Measurements from ENCODE around the gene ZNF79. TPM values are rescaled to one million over a fixed set of nuclear protein-coding genes. Genes with fewer than 3 reads are reported as not detected.

The ZNF79 gene
- total and polyA plus RNA-seq, 2 experiments from 2014 or later = 4.2 to 6.9 TPM

- no peaks in the 10 kb centered on the region for H4K20me1 ChIP-seq (ENCODE audit: insufficient read depth)
- no peaks in the 10 kb centered on the region for H3K79me2 ChIP-seq (ENCODE audit: insufficient read depth)
- WGBS, 2 experiments (ENCODE audit: low coverage in 1 of 2, low lambda C conversion rate in 2 of 2, missing lambda C conversion rate in 2 of 2) = 68 to 71% methylated on average over 4 of the region's 4 CpGs
- no peak for DNase-seq
- no peak overlapping the region for H3K4me3 ChIP-seq
- H3K27me3 ChIP-seq (replicated peaks; ENCODE audit: insufficient read depth) = no peaks in the 10 kb centered on the region
- H3K4me2 ChIP-seq (ENCODE audit: unreplicated experiment) = no peak overlapping the region
- no peak overlapping the region for H3K27ac ChIP-seq
- TF ChIP-seq EZH2phosphoT487 (IDR thresholded peaks at IDR 0.05; ENCODE audit: insufficient read depth, low read depth) = no peak
- H3K4me1 ChIP-seq (ENCODE audit: insufficient read depth) = no peaks in the 10 kb centered on the region
- no peak overlapping the region for H2AFZ ChIP-seq
- H3K9me2 ChIP-seq (ENCODE audit: insufficient read depth) = no peaks in the 10 kb centered on the region
- no peaks in the 10 kb centered on the region; the same call in 1 of the 2 replicates for H3K36me3 ChIP-seq (ENCODE audit: low read depth)
- no peaks in the 10 kb centered on the region for H3F3A ChIP-seq (ENCODE audit: insufficient read depth)
- in situ Hi-C loops (cut with MboI) = no loop called here
- H3K9me3 ChIP-seq (ENCODE audit: low read depth) = no peaks in the 10 kb centered on the region
- H3K9ac ChIP-seq = no peak overlapping the region
These were observed 49.8 kb downstream of the ZNF79 start for GRCh38 chr9:127473932-127474331.

DNA sequence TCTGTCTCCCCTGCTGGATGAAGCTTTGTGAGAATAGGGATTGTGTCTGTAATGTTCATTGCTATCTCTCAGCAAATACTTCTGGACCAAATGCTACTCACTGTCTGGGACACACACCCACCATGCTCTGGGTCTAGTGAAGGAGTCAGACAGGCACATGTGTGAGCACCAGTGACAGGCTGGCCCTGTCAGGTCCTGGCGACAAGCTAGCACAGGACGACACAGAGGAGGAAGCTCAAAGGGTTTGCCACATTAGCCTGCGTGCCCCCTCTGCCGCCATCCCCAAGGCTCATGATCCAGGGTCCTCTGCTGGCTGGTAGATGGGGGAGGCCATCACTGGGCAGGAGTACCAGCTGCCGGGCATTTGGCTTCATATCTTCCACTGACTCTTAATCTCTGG is 50.4 kb downstream of the ZNF79 start:
- no peak overlapping the region for H3K4me2 ChIP-seq (ENCODE audit: unreplicated experiment)
- no peak overlapping the region for H3K27ac ChIP-seq
- TF ChIP-seq EZH2phosphoT487 (IDR thresholded peaks at IDR 0.05; ENCODE audit: insufficient read depth, low read depth) = no peak
- TF ChIP-seq EZH2 (IDR thresholded peaks at IDR 0.05; ENCODE audit: insufficient read depth, poor library complexity, severe bottlenecking) = no peak
- no peaks in the 10 kb centered on the region for H3F3A ChIP-seq (ENCODE audit: insufficient read depth)
- 92 to 95% methylated on average over 5 of the region's 5 CpGs for WGBS, 2 experiments (ENCODE audit: low coverage in 1 of 2, low lambda C conversion rate in 2 of 2, missing lambda C conversion rate in 2 of 2)
- H3K4me1 ChIP-seq (ENCODE audit: insufficient read depth) = no peaks in the 10 kb centered on the region
- in situ Hi-C loops (cut with MboI) = no loop called here
- no peaks in the 10 kb centered on the region; the same call in 1 of the 2 replicates for H3K36me3 ChIP-seq (ENCODE audit: low read depth)
- H3K9me2 ChIP-seq (ENCODE audit: insufficient read depth) = no peaks in the 10 kb centered on the region
- H3K9ac ChIP-seq = no peak overlapping the region
- H3K4me3 ChIP-seq = no peak overlapping the region
- H3K79me2 ChIP-seq (ENCODE audit: insufficient read depth) = no peaks in the 10 kb centered on the region
- no peak overlapping the region for H2AFZ ChIP-seq
- no peaks in the 10 kb centered on the region for H3K27me3 ChIP-seq (replicated peaks; ENCODE audit: insufficient read depth)
- H3K9me3 ChIP-seq (ENCODE audit: low read depth) = no peaks in the 10 kb centered on the region
- H4K20me1 ChIP-seq (ENCODE audit: insufficient read depth) = no peaks in the 10 kb centered on the region
- DNase-seq = no peak

DNA sequence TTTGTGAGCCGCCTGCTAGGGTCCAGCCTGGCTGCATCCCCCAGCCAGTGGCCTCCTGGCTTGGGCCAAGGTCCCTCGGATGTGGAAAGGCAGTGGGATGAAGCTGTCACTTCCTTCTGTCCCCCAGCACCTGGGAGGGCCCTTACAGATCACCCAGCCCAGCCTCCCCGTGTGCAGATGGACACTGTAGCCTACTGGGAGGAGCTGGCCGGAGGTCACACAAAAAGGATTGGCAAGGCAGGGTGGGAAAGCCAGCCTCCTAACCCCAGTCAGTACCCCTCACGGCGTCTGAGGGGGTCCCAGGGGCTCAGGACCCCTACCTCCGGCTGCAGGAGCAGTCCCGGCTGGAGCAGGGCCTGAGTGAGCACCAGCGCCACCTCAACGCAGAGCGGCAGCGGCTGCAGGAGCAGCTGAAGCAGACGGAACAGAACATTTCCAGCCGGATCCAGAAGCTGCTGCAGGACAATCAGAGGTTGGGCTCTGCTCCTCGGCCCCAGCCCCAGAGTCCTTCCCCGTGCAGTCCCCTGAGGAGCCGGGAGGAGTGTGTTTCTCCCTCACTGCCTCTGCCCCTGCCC is 55.4 kb downstream of the ZNF79 start:
- H3K4me2 ChIP-seq (ENCODE audit: unreplicated experiment) = no peak overlapping the region
- H3K79me2 ChIP-seq (ENCODE audit: insufficient read depth) = no peaks in the 10 kb centered on the region
- no peak overlapping the region for H2AFZ ChIP-seq
- no peaks in the 10 kb centered on the region for H3K27me3 ChIP-seq (replicated peaks; ENCODE audit: insufficient read depth)
- TF ChIP-seq EZH2phosphoT487 (IDR thresholded peaks at IDR 0.05; ENCODE audit: insufficient read depth, low read depth) = no peak
- TF ChIP-seq EZH2 (IDR thresholded peaks at IDR 0.05; ENCODE audit: insufficient read depth, poor library complexity, severe bottlenecking) = no peak
- H3K9me2 ChIP-seq (ENCODE audit: insufficient read depth) = no peaks in the 10 kb centered on the region
- no peak overlapping the region for H3K9ac ChIP-seq
- no peaks in the 10 kb centered on the region for H4K20me1 ChIP-seq (ENCODE audit: insufficient read depth)
- no peak overlapping the region for H3K27ac ChIP-seq
- H3K4me3 ChIP-seq = no peak overlapping the region
- DNase-seq = no peak
- H3F3A ChIP-seq (ENCODE audit: insufficient read depth) = no peaks in the 10 kb centered on the region
- H3K36me3 ChIP-seq (ENCODE audit: low read depth) = no peaks in the 10 kb centered on the region; the same call in 1 of the 2 replicates
- in situ Hi-C loops (cut with MboI) = no loop called here
- H3K9me3 ChIP-seq (ENCODE audit: low read depth) = no peaks in the 10 kb centered on the region
- no peaks in the 10 kb centered on the region for H3K4me1 ChIP-seq (ENCODE audit: insufficient read depth)
- WGBS, 2 experiments (ENCODE audit: low coverage in 1 of 2, low lambda C conversion rate in 2 of 2, missing lambda C conversion rate in 2 of 2) = 86 to 87% methylated on average over 16 to 17 of the region's 17 CpGs

- in situ Hi-C loops (cut with MboI) = no loop called here
These were observed 58.5 kb downstream of the ZNF79 start for GRCh38 chr9:127482662-127483061.

More at GRCh38 chr9:127482662-127483061, 58.5 kb downstream of the ZNF79 start:
- no peak overlapping the region for H3K4me2 ChIP-seq (ENCODE audit: unreplicated experiment)
- no peak for DNase-seq
- no peak overlapping the region for H2AFZ ChIP-seq
- H3K4me1 ChIP-seq (ENCODE audit: insufficient read depth) = no peaks in the 10 kb centered on the region
- no peaks in the 10 kb centered on the region for H3K9me3 ChIP-seq (ENCODE audit: low read depth)
- no peaks in the 10 kb centered on the region for H3K9me2 ChIP-seq (ENCODE audit: insufficient read depth)
- TF ChIP-seq EZH2 (IDR thresholded peaks at IDR 0.05; ENCODE audit: insufficient read depth, poor library complexity, severe bottlenecking) (no peak), EZH2phosphoT487 (IDR thresholded peaks at IDR 0.05; ENCODE audit: insufficient read depth, low read depth) (no peak)
- no peaks in the 10 kb centered on the region for H3K79me2 ChIP-seq (ENCODE audit: insufficient read depth)
- no peak overlapping the region for H3K4me3 ChIP-seq
- H3K9ac ChIP-seq = no peak overlapping the region
- H3K27ac ChIP-seq = no peak overlapping the region
- no peaks in the 10 kb centered on the region for H3F3A ChIP-seq (ENCODE audit: insufficient read depth)
- no peaks in the 10 kb centered on the region for H3K27me3 ChIP-seq (replicated peaks; ENCODE audit: insufficient read depth)
- 96 to 98% methylated on average over 9 of the region's 9 CpGs for WGBS, 2 experiments (ENCODE audit: low coverage in 1 of 2, low lambda C conversion rate in 2 of 2, missing lambda C conversion rate in 2 of 2)
- no peaks in the 10 kb centered on the region; the same call in 1 of the 2 replicates for H3K36me3 ChIP-seq (ENCODE audit: low read depth)
- H4K20me1 ChIP-seq (ENCODE audit: insufficient read depth) = no peaks in the 10 kb centered on the region
